Activated CD4-positive, alpha-beta T cell treated with anti-CD3 and anti-CD28 coated beads, Interleukin-2, amount 10 ng/mL, durations not matched to agents 7 days and 5 days (primary cell): ENCODE results near the gene GNG2. TPM values are rescaled to one million over a fixed set of nuclear protein-coding genes. Genes with fewer than 3 reads are reported as not detected.
A peak's percentile ranks its signal among the peaks of the same experiment; 100 is the strongest.

Experiments
- CTCF ChIA-PET: fragments of 350-600 bp; sonication (Branson Sonifier 250); formaldehyde crosslinking; loops from one replicate; lab custom pipeline; 2021; ENCODE audit warnings: antibody characterized with exemption; lab: Charles Lee
- POLR2A ChIA-PET: fragments of 350-600 bp; sonication (Branson Sonifier 250); formaldehyde crosslinking; loops from one replicate; lab custom pipeline; 2021; ENCODE audit warnings: antibody characterized with exemption; lab: Charles Lee
- DNase-seq: peaks from one replicate; pipeline ENCODE4 v3.0.0-alpha.2; 2020
- H3K27ac Mint-ChIP-seq: one replicate; pipeline ENCODE4 v1.8.0; 2021; ENCODE audit warnings: mild to moderate bottlenecking, moderate library complexity, mixed read lengths
- H3K27me3 Mint-ChIP-seq: one replicate; pipeline ENCODE4 v1.8.0; 2021; ENCODE audit warnings: mixed read lengths
- H3K36me3 Mint-ChIP-seq: one replicate; pipeline ENCODE4 v1.8.0; 2021; ENCODE audit warnings: low read depth, mixed read lengths
- H3K4me1 Mint-ChIP-seq: one replicate; pipeline ENCODE4 v1.8.0; 2021; ENCODE audit warnings: mixed read lengths
- H3K4me3 Mint-ChIP-seq: one replicate; pipeline ENCODE4 v1.8.0; 2021; ENCODE audit warnings: mild to moderate bottlenecking, moderate library complexity, mixed read lengths
- H3K9me3 Mint-ChIP-seq: one replicate; pipeline ENCODE4 v1.8.0; 2021; ENCODE audit warnings: mixed read lengths
- total RNA-seq, 2 experiments: library from RNA; stranded (reverse); gene quantifications; one replicate each; pipeline ENCODE4 v1.2.3, GENCODE V29; 2021

The GNG2 gene
- total RNA-seq, 2 experiments from 2014 or later: 248 to 260 TPM

DNA sequence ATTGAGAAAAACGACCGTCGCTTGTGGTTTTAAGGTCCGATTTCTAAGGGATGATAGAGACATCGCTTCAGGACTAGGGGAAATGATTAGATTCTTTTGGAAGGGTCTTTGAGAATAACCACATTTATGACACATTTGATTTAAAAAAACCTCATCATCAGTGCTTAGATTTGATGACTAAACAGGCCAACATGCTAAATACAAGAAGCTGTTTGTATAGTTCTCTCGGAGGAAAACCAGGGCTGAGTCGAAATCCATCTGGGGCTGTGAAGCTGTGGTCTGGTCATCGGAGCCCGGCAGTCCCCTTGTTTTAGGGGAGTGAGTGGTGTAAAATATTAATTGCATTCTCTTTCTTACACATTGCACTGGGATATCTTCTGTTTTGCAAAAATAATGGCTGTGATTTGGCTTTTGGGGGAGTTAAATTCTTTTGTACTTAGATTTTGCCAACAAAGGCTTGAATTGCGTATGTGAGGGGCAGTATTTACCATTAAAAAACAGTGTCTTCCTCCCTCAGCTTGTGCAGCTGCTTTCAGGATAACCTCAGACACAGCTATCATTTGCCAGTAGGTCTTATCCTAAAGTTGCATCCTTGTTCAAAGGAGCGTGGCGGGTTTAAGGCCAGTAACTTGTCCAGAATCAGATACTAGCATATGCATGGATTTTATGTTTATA lies 550 bp downstream of the GNG2 start:
- peak overlapping the region; percentile 89 for H3K4me3 Mint-ChIP-seq
- ChIA-PET CTCF (interaction anchor here (1.0 to 2.7 kb wide), 8 partner anchors 8 to 40 kb away, joined by 3 to 18 read pairs (median 5); no protein-coding TSS in a partner anchor), POLR2A (interaction anchor here (0.6 to 2.8 kb wide), 4 partner anchors 10 to 420 kb away, joined by 3 to 16 read pairs (median 4); no protein-coding TSS in a partner anchor)
- peaks cover 56% of the 10 kb centered on the region for H3K4me1 Mint-ChIP-seq
- peaks cover 13% of the 10 kb centered on the region for H3K9me3 Mint-ChIP-seq
- peaks cover 46% of the 10 kb centered on the region for H3K36me3 Mint-ChIP-seq
- H3K27ac Mint-ChIP-seq: peak overlapping the region; percentile 92
- DNase-seq: no peak
- H3K27me3 Mint-ChIP-seq: no peaks in the 10 kb centered on the region

DNA sequence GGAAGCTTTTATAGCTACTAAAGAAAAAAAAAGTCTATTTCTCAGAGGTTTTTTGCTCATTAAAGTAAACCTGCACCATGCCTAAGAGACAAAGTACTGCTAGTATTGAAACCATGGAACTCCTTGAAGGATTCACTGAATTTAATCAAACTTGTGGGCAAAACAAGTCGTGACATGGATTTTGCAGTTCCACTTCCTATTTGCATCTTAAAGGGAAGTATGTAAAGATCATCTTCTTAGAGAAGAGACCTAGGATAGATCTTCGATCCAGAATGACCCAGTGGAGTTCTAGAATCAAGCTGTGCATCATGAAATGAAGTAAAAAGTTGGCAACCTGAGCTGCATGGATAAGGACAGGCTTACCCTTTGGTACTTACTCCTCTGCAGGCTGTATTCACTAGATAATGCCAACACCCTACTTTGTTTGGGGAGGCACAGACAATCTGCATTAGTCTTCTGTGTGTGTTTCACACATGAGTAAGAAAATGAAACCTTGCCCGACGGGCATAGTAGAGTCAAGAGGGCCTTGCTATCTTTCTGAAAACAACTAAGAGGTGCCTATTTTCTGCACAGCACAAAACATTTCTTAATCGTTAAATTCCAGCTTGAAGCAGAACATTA lies 1.9 kb downstream of the GNG2 start:
- CTCF ChIA-PET: interaction anchor here (1.2 to 2.7 kb wide), 4 partner anchors 9 to 39 kb away, joined by 3 to 18 read pairs (median 4); no protein-coding TSS in a partner anchor
- peaks cover 5% of the 10 kb centered on the region for H3K9me3 Mint-ChIP-seq

DNA sequence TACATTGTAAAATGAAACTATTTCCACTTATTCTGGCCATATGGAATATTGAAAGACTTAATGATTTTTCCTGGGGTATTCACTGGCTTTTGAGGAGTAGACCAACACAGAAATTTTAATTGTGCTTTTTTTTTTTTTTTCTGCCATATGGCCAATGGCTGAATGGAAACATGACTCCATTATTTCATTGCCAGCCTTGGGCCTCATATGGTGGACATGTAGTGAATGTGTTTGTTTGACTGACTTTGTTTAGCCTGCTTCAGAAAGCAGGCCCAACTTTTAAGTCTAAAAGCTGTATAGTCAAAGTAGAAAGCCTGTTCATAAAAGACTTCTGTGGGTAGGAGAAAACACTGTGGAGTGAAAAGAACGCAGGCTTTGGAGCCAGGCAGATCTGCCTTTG lies 2.4 kb downstream of the GNG2 start:
- H3K4me3 Mint-ChIP-seq: peak overlapping the region; percentile 89
- H3K9me3 Mint-ChIP-seq: no peaks in the 10 kb centered on the region
- no peaks in the 10 kb centered on the region for H3K27me3 Mint-ChIP-seq
- POLR2A ChIA-PET: no interaction called here
- CTCF ChIA-PET: interaction anchor here (1.2 to 1.5 kb wide), 3 partner anchors 8 to 38 kb away, joined by 3 to 4 read pairs (median 3); no protein-coding TSS in a partner anchor
- H3K4me1 Mint-ChIP-seq: peaks cover 46% of the 10 kb centered on the region
- no peak for DNase-seq
- peaks cover 36% of the 10 kb centered on the region for H3K36me3 Mint-ChIP-seq
- H3K27ac Mint-ChIP-seq: peak overlapping the region; percentile 92

More for the DNA sequence above, 1.9 kb downstream of the GNG2 start:
- peak overlapping the region; percentile 92 for H3K27ac Mint-ChIP-seq
- H3K27me3 Mint-ChIP-seq: no peaks in the 10 kb centered on the region
- peak; percentile 50 for DNase-seq
- POLR2A ChIA-PET: no interaction called here
- H3K4me1 Mint-ChIP-seq: peaks cover 51% of the 10 kb centered on the region
- H3K36me3 Mint-ChIP-seq: peaks cover 40% of the 10 kb centered on the region
- peak overlapping the region; percentile 89 for H3K4me3 Mint-ChIP-seq

DNA sequence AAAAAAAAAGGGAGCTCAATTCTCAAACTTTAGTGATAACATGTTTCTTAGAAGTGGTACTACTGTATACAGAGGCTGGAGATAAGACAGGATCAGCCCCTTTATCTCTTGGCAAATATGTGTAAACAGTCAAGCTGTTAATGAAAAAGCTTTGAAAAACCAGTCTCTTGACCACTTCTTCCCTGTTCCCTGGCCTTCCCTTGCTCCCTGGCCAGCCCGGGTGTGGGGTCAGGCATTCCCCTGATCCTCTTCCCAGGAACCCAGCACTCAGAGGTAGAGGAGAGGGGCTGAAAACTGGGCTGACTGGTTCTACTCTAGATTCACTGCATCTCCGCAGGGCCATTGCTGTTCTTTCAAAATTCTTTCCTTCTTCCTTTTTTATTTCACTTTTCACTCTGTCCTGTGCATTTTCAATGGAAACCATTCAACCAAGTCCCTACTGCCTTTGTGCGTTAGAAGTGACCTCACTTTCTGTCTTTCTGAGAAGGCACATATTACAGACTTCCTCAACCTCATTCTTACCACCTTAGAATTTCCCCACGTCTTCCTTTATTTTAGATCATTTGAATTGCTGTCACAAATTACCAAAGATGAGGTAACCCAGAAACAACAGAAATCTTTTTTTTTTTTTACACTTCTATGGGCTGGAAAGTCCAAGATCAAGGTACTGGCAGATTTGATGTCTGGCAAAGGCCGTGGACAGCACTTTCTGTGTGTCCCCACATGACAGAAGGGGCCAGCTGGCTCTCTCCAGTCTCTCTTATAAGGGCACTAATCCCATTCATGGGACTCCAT lies 5.7 kb downstream of the GNG2 start:
- no peak overlapping the region for H3K27ac Mint-ChIP-seq
- ChIA-PET CTCF (interaction anchor here (0.5 to 1.4 kb wide), 3 partner anchors 10 to 1093 kb away, joined by 3 to 5 read pairs (median 5); no protein-coding TSS in a partner anchor), POLR2A (no interaction called here)
- no peaks in the 10 kb centered on the region for H3K9me3 Mint-ChIP-seq
- H3K4me3 Mint-ChIP-seq: no peak overlapping the region
- H3K36me3 Mint-ChIP-seq: peaks cover 33% of the 10 kb centered on the region
- H3K27me3 Mint-ChIP-seq: no peaks in the 10 kb centered on the region
- peaks cover 28% of the 10 kb centered on the region for H3K4me1 Mint-ChIP-seq
- no peak for DNase-seq

DNA sequence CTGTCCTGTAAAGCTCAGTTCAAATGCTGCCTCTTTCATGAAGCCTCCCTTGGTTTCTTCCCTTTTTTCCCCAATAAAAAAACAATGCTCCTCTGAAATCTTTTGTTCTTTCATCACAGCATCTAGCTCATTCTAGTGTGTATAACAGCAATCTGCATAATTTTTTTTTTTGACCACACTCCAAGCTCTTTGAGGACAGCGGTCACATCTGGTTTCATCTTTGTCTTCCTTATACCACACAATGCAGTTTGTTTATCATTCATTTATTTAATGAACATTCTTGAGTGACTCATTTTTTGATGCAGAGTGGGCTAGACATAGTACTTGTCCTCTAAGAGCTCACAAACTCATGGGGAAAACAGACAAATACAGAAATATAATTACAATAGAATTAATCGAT lies 7.3 kb downstream of the GNG2 start:
- Mint-ChIP-seq H3K4me1 (peaks cover 40% of the 10 kb centered on the region), H3K27me3 (no peaks in the 10 kb centered on the region), H3K36me3 (peaks cover 30% of the 10 kb centered on the region), H3K27ac (no peak overlapping the region), H3K4me3 (no peak overlapping the region), H3K9me3 (no peaks in the 10 kb centered on the region)
- POLR2A ChIA-PET: no interaction called here
- DNase-seq: no peak
- CTCF ChIA-PET: interaction anchor here (1.6 kb wide), 1 partner anchor 111 kb away, joined by 7 read pairs; no protein-coding TSS in a partner anchor

DNA sequence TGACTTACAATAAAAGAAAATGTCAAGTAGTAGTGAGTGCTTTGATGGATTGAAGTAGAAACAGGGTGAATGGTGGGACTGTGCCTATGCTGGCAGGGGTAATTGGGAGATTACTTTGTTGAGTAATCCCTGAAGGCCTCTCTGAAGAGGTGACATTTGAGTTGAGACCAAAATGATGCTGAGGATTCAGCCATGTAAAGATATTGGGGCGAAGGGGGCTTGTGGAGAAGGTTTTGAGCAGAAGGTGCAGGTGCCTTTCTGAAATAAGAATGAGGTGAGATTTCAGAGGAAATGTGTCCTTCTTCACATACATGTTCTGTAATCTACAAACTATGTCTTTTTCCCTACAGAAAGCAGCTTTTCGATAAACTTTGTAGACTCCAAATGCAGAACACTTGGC lies 8.0 kb downstream of the GNG2 start:
- no peak overlapping the region for H3K27ac Mint-ChIP-seq
- H3K27me3 Mint-ChIP-seq: no peaks in the 10 kb centered on the region
- peaks cover 41% of the 10 kb centered on the region for H3K4me1 Mint-ChIP-seq
- no peak for DNase-seq
- no peak overlapping the region for H3K4me3 Mint-ChIP-seq
- ChIA-PET POLR2A (no interaction called here), CTCF (interaction anchor here (1.6 to 1.7 kb wide), 2 partner anchors 8 to 111 kb away, joined by 5 to 7 read pairs; partner anchors contain the start of gene GNG2)
- H3K36me3 Mint-ChIP-seq: peaks cover 31% of the 10 kb centered on the region
- no peaks in the 10 kb centered on the region for H3K9me3 Mint-ChIP-seq

DNA sequence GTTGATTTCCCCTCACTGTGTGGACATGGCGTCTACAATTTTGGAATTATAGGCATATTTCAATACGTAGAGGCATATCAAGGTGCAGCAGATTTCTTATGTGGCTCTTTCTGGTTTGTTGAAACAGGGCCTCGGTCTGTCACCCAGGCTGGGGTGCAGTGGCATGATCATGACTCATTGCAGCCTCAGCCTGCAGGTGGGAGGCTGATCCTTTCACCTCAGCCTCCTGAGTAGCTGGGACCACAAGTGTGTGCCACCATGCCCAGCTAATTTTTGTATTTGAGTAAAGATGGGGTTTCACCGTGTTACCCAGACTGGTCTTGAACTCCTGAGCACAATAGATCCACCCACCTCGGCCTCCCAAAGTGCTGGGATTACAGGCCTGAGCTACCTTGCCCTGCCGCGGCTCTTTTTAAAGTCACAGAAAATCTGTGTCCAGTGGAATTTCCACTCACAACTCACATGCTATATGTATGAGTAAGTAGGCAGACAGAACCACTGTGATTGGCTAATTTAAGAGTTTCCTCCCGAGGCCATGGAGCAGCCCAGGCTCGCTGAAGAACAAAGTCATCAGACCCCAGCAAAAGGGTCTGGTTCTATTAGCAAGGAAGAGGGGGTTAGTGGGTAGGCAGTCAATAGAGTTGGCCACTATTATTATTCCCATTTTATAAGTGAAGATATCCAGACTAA lies 9.1 kb downstream of the GNG2 start:
- ChIA-PET POLR2A (no interaction called here), CTCF (interaction anchor here (1.0 to 1.7 kb wide), 3 partner anchors 9 to 30 kb away, joined by 3 to 5 read pairs (median 4); partner anchors contain the start of gene GNG2)
- no peaks in the 10 kb centered on the region for H3K27me3 Mint-ChIP-seq
- no peaks in the 10 kb centered on the region for H3K9me3 Mint-ChIP-seq
- peak overlapping the region; percentile 7 for H3K27ac Mint-ChIP-seq
- no peak overlapping the region for H3K4me3 Mint-ChIP-seq
- H3K36me3 Mint-ChIP-seq: peaks cover 29% of the 10 kb centered on the region
- peaks cover 41% of the 10 kb centered on the region for H3K4me1 Mint-ChIP-seq
- DNase-seq: no peak

DNA sequence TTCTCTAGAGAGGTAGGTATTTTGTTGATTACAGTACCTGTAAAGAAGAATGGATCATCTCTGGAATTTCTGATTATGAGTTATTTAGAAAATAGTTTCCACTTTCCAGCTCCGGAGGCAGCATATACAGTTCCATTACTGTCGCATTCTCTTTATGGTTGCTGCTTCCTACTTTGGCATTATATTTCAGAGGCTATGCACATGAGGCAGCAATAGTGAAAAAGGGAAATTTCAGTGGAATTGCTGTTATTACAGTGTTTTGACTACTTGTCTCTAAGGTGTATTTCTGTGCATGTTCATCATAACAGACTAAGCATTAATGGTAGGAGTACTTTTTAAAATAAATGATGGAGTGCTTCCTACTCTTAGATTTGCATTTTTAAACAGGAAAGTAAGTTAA lies 10.2 kb downstream of the GNG2 start:
- CTCF ChIA-PET: interaction anchor here (1.0 to 1.1 kb wide), 2 partner anchors 8 to 10 kb away, joined by 3 to 4 read pairs; partner anchors contain the start of gene GNG2
- POLR2A ChIA-PET: no interaction called here

DNA sequence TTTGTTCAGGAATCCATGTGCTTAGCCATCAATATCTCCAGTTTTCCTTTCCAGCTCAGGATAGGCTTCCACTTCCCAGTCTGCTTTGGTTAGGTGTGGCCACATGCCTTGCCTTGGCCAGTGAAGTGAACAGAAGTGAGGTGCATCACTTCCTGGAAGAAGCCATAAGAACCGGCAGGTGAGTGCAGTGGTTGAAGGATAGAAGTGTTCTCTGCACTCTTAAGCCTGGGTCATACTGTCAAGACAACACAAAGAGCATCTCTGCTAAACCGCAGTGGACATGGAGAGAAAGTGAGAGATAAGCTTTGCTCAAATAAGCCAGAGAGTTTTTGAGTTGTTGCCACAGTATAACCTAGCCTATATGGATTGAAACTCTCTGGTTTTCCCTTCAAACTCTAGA lies 11.4 kb downstream of the GNG2 start:
- Mint-ChIP-seq H3K27me3 (no peaks in the 10 kb centered on the region), H3K4me3 (no peak overlapping the region)
- no peak for DNase-seq

More for the DNA sequence above, 10.2 kb downstream of the GNG2 start:
- peaks cover 40% of the 10 kb centered on the region for H3K4me1 Mint-ChIP-seq
- no peaks in the 10 kb centered on the region for H3K9me3 Mint-ChIP-seq
- DNase-seq: no peak
- no peaks in the 10 kb centered on the region for H3K27me3 Mint-ChIP-seq
- H3K36me3 Mint-ChIP-seq: peaks cover 29% of the 10 kb centered on the region
- no peak overlapping the region for H3K27ac Mint-ChIP-seq
- H3K4me3 Mint-ChIP-seq: no peak overlapping the region

DNA sequence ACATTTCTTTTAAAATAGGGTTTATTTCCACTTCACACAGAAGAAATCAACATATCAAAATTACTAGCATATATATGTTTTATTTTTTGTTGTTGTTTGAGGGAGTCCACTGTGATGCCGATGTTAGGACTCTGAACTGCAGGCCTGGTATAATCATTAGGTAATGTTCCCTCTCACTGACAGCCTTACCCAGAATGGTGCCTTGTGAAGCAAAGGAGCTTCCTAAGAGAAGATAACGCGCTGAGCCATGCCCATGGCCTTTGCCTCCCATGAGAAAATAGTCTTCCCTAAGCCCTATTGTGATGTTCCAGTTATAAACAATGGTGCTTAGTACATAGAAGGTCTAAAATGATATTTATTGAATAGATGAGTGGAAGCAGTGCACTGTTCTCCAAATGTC lies 12.0 kb downstream of the GNG2 start:
- Mint-ChIP-seq H3K4me1 (peaks cover 53% of the 10 kb centered on the region), H3K27ac (no peak overlapping the region), H3K9me3 (no peaks in the 10 kb centered on the region), H3K4me3 (no peak overlapping the region), H3K36me3 (peaks cover 43% of the 10 kb centered on the region), H3K27me3 (no peaks in the 10 kb centered on the region)
- CTCF ChIA-PET: interaction anchor here (1.0 to 1.1 kb wide), 3 partner anchors 12 to 20 kb away, joined by 3 to 7 read pairs (median 4); partner anchors contain the start of gene GNG2
- DNase-seq: no peak
- POLR2A ChIA-PET: no interaction called here

More for the DNA sequence above, 11.4 kb downstream of the GNG2 start:
- Mint-ChIP-seq H3K27ac (no peak overlapping the region), H3K36me3 (peaks cover 38% of the 10 kb centered on the region), H3K4me1 (peaks cover 48% of the 10 kb centered on the region), H3K9me3 (no peaks in the 10 kb centered on the region)
- ChIA-PET CTCF (interaction anchor here (1.0 to 1.1 kb wide), 2 partner anchors 13 to 19 kb away, joined by 3 to 4 read pairs; no protein-coding TSS in a partner anchor), POLR2A (no interaction called here)

DNA sequence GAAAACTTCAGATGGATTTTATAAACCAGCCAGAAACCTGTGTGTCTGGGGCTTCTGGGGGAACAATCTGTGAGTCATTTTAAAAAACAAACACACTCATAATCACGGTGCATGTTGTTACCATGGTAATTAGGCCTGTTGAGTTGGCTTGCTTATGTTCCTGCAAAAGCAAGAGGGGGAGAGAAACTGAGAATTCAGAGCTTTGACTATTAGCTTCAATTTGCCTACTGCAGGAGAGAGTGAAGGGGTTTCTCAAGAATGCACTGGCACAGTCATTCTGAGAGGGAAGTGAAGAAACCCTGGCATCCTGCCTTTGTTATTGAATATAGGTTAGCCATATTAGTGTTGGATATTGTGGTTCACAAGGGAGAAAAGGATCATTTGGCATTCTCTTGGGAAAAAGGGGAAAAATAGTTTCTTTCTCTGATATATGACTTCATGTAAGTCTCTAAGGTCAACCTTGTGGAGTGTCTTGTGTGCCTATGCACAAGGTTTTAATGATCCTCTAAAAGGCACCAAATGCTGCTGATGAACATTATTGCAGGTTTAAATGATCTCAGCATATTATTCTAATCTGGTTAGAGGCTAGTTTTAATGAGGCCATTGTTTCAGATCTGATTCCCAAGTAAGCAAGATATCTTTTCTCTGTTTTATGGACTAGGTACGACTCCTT lies 12.9 kb downstream of the GNG2 start:
- no peaks in the 10 kb centered on the region for H3K9me3 Mint-ChIP-seq
- ChIA-PET POLR2A (interaction anchor here (0.7 kb wide), 2 partner anchors 27 to 45 kb away, joined by 3 to 4 read pairs; no protein-coding TSS in a partner anchor), CTCF (interaction anchor here (1.0 kb wide), 1 partner anchor 13 kb away, joined by 7 read pairs; the partner anchor contains the start of gene GNG2)
- peaks cover 60% of the 10 kb centered on the region for H3K4me1 Mint-ChIP-seq
- no peaks in the 10 kb centered on the region for H3K27me3 Mint-ChIP-seq
- no peak overlapping the region for H3K4me3 Mint-ChIP-seq
- peak; percentile 42 for DNase-seq
- H3K36me3 Mint-ChIP-seq: peaks cover 52% of the 10 kb centered on the region
- peak overlapping the region; percentile 58 for H3K27ac Mint-ChIP-seq
